Measurements from ENCODE around the gene PLAGL2.
"Not testable (repeated sequence)": the region's sequence is repeated elsewhere in the genome, so short reads cannot be mapped to it uniquely, and the experiment has no call there.

The PLAGL2 gene, protein sequence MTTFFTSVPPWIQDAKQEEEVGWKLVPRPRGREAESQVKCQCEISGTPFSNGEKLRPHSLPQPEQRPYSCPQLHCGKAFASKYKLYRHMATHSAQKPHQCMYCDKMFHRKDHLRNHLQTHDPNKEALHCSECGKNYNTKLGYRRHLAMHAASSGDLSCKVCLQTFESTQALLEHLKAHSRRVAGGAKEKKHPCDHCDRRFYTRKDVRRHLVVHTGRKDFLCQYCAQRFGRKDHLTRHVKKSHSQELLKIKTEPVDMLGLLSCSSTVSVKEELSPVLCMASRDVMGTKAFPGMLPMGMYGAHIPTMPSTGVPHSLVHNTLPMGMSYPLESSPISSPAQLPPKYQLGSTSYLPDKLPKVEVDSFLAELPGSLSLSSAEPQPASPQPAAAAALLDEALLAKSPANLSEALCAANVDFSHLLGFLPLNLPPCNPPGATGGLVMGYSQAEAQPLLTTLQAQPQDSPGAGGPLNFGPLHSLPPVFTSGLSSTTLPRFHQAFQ

DNA sequence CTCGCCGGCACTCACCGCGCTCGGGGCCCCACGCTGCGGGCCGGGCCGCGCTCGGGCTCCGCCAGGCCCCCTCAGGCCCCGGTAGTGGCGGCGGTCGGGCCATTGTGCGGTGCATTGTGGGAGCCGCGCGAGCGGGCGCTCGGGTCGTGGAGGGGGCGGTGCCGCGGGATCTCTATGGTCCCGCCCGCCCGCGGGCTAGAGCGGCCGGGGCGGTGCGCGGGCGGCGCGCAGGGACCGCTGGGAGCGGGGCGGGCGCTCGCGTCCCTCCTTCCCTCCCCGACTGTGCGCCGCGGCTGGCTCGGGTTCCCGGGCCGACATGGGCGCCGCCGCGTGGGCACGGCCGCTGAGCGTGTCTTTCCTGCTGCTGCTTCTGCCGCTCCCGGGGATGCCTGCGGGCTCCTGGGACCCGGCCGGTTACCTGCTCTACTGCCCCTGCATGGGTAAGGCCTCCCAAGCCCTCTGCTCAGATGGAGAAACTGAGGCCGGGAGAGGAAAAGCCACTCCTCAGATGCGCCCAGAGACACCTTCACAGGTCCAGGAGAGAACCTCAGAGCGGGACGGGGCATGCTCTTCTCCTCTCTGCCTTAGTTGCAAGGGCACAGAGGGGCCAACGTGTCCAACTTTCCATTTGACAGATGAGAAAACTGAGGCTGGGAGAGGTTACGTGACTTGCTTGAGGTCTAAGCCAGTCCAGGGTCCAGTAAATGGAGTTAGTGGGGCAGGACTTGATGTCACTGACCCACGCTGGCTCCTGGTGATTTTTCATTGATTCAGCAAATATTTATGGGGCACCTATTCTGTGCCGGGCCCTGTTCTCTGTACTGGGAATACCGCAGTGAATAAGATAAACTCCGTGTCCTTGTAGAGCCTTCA, at the start of gene PLAGL2, which contains the start of gene POFUT1:
TSS of gene PLAGL2 (minus strand) at position 118 of the 873 bp plus-strand sequence. CDS start 5,565 bp downstream, outside the sequence.
TSS of gene POFUT1 (plus strand) at position 255 of the 873 bp plus-strand sequence. CDS start at position 317, 62 bp downstream.
- peak; percentile 99 for DNase-seq (ENCODE audit: low spot score)

GRCh38 chr20:32252189-32252588, 44.6 kb upstream of the PLAGL2 start:
- DNase-seq (ENCODE audit: low spot score), result no peak

GRCh38 chr20:32251470-32251869, 43.9 kb upstream of the PLAGL2 start:
- no peak for DNase-seq (ENCODE audit: low spot score)

- DNase-seq (ENCODE audit: low spot score), result no peak
Measured at GRCh38 chr20:32249030-32249738, 41.6 kb upstream of the PLAGL2 start.

DNA sequence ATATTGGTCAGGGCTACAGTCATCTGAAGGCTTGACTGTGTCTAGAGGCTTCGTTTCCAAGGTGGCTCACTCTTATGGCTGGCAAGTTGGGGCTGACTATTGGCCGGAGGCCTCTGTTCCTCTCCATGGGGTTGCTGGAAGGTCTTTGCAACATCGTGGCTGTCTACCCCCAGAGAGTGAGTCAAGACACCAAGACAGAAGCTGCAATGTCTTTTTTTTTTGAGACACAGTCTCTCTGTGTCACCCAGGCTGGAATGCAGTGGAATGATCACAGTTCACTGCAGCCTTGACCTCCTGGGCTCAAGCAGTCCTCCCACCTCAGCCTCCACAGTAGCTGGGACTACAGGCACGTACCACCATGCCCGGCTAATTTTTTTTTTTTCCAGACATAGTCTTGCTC, 40.5 kb upstream of the PLAGL2 start:
- no peak for DNase-seq (ENCODE audit: low spot score)

GRCh38 chr20:32246208-32246607, 38.7 kb upstream of the PLAGL2 start:
- not testable (repeated sequence) for DNase-seq (ENCODE audit: low spot score)

- DNase-seq (ENCODE audit: low spot score), result no peak
Measured at GRCh38 chr20:32244959-32245358, 37.4 kb upstream of the PLAGL2 start.

GRCh38 chr20:32244150-32244823, 36.7 kb upstream of the PLAGL2 start:
- no peak for DNase-seq (ENCODE audit: low spot score)

DNA sequence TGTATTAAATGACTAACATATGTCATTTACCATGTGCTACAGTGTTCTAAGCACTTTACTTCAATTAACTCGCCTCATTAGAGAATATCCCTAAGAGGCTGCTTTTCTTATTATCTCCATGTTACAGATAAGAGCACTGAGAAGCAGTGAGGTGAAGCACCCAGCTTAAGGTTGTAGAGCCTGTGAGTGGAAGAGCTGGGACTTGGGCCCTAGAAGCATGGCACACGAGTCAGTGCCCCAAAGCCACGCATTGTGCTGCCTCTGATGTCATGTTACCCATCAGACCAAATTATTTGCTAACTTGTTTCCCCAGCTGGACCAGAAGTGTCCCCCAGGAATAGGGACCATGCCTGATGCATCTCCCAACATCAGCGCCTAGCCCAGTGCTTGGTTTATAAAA, 34.3 kb upstream of the PLAGL2 start:
- DNase-seq (ENCODE audit: low spot score), result no peak

GRCh38 chr20:32240205-32240604, 32.7 kb upstream of the PLAGL2 start:
- no peak for DNase-seq (ENCODE audit: low spot score)

- DNase-seq (ENCODE audit: low spot score), result no peak
Measured at GRCh38 chr20:32238483-32239425, 31.2 kb upstream of the PLAGL2 start.

- DNase-seq (ENCODE audit: low spot score), result no peak
Measured at GRCh38 chr20:32237419-32237818, 29.9 kb upstream of the PLAGL2 start.

DNA sequence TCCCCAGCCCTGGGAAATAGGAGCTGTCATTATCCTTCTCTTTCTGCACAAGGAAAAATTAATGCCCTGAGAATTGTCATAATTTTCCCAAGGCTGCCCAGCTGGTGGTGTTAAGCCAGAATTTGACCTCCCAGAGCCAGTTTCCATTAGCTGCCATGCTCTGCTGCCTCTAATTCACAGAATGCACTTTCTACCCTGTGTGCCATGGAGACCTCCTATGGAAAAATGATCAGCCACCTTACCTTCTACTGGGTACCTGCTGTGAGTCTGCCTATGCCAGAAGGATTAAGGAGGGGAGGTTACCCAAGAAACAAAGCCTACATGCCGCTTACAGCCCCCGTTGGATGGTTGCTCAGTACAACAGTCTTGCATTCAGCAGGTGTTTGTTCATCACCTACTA, 29.3 kb upstream of the PLAGL2 start:
- DNase-seq (ENCODE audit: low spot score), result no peak

GRCh38 chr20:32236048-32236533, 28.5 kb upstream of the PLAGL2 start:
- DNase-seq (ENCODE audit: low spot score), result no peak

DNA sequence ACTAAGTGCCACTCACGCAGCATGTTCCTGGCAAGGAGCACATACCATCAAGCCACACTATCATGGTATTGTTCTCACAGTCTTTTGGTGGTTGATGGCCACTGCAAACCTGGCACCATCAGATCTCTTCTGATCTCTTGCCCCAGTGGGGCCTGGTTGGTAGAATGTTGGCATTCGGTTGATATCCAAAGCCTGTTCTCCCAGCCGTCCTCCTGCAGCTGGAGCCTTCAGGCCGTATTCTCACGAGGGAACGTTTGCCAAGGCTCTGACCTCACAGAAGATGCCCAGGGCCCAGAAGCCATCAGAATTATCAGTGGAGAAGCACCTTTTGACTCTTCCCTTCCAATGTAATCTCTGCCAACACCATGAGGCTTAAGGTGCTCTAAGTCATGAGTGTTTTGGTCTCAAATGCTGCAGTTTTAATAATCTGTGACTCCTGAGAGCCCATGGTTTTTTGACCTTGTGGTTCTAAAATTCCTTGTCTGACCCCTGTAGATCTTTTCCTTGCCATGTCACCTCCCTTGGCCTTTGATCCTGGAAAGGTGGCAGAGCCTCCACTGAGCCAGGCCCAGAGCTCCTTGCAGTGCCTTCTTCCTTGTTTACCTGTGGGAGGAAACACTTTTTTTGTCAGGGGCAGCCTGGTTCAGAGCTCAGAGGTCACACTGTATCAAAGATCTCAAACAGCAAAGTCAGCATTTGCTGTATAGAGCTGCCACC, 27.9 kb upstream of the PLAGL2 start:
- no peak for DNase-seq (ENCODE audit: low spot score)

DNA sequence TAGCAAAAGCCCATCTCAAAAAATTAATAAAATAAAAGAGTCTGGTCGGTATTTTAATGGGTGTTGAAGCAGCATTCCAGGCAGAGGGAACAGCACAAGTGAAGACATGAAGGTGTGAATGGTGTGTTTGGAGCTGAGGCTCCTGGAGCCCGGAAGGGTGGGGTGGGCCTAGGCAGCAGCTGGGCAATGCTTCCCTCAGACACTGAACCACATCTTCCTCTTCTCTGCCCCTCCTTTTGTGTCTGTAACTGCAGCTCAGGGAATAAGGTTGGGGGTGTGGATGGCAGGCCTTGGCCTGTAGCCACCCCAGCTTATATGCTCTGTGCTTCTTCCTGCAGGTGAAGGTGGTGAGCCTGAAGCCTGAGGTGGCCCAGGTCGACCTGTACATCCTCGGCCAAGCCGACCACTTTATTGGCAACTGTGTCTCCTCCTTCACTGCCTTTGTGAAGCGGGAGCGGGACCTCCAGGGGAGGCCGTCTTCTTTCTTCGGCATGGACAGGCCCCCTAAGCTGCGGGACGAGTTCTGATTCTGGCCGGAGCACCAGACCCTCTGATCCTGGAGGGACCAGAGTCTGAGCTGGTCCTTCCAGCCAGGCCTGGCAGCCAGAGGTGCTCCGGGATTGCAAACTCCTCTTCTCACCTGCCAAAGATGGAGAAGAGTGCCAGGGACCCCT, 26.7 kb upstream of the PLAGL2 start:
- no peak for DNase-seq (ENCODE audit: low spot score)

DNA sequence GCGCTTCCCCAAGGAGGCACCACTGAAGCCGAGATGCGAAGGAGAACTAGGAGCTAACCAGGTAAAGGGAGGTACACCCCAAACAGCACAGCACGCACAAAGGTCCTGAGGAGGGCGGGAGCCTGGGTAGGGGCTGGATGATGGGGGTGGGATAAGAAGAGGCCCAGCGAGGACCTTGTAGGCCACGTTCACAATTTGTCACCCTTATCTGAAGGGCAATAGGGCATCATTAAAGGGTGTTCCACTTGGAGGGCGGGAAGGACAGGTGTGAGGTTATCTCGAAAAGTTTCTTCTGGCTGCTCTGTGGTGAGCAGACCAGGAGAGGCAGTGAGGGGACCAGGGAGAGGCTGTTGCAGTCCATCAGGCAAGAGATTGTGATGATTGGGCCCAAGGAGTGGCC, 25.7 kb upstream of the PLAGL2 start:
- no peak for DNase-seq (ENCODE audit: low spot score)

DNA sequence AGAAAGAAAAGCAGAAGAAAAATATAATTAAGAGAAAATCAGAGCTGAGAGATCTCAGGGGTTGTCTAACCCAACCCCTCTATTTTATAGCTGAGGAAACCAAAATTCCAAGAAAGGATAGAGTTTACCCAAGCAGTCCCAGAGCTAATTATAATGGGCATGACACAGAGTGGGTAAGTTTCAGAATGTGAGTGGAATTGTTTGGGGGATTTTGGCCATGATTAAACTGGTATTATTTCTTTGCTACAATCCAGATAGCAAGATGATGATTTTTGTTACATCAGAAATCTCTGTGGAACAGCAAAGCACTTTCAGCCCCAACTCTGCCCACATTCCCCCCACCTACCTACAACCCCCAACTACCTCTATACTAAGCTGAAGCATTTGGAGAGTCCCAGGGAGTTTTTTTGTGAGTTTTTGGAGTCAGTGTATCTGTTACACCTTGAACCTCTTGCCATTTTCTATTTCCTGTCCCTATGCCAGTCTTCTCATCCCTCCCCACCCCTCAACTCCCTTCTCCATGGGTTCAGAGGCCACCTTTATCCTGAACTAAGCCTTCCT, 24.9 kb upstream of the PLAGL2 start:
- no peak for DNase-seq (ENCODE audit: low spot score)

GRCh38 chr20:32231847-32232246, 24.3 kb upstream of the PLAGL2 start:
- no peak for DNase-seq (ENCODE audit: low spot score)

Data from HuH-7 (cell line).